WTC11 (cell line): Measurements from ENCODE around the gene ANO10. TPM values are rescaled to one million over a fixed set of nuclear protein-coding genes. Genes with fewer than 3 reads are reported as not detected.

ENCODE experiments used
- ATAC-seq: fragments of 200-7000 bp; cut with Tn5 transposase; 2 replicates; pipeline ENCODE4 v1.10.0; 2021; ENCODE audit warnings: mild to moderate bottlenecking, moderate library complexity
- CTCF ChIA-PET: fragments of 300-600 bp; sonication (Branson Sonifier 250); formaldehyde crosslinking; loops from one replicate; lab custom pipeline; 2021; ENCODE audit warnings: antibody characterized with exemption; lab: Charles Lee
- POLR2A ChIA-PET: fragments of 350-600 bp; sonication (Branson Sonifier 250); formaldehyde crosslinking; loops from one replicate; lab custom pipeline; 2021; ENCODE audit warnings: antibody characterized with exemption; lab: Charles Lee
- DNase-seq: peaks from one replicate; pipeline ENCODE4 v3.0.0; 2021; ENCODE audit warnings: low spot score
- H3K27ac Mint-ChIP-seq: 2 replicates; pipeline ENCODE4 v1.8.0; 2021; ENCODE audit warnings: mixed read lengths
- H3K27me3 Mint-ChIP-seq: 2 replicates; pipeline ENCODE4 v1.8.0; 2021; ENCODE audit warnings: low read depth, mild to moderate bottlenecking, moderate library complexity, mixed read lengths
- H3K36me3 Mint-ChIP-seq: 2 replicates; pipeline ENCODE4 v1.8.0; 2021; ENCODE audit warnings: mixed read lengths
- H3K4me1 Mint-ChIP-seq: 2 replicates; pipeline ENCODE4 v1.8.0; 2022; ENCODE audit warnings: mixed read lengths
- H3K4me3 Mint-ChIP-seq: 2 replicates; pipeline ENCODE4 v1.8.0; 2021; ENCODE audit warnings: mild to moderate bottlenecking, moderate library complexity, mixed read lengths
- H3K9me3 Mint-ChIP-seq: 2 replicates; pipeline ENCODE4 v1.8.0; 2021; ENCODE audit warnings: mixed read lengths
- ARID4B ChIP-seq: sonication (generic); formaldehyde crosslinking; IDR thresholded peaks from 2 replicates; pipeline ENCODE4 v1.8.0; 2023; ENCODE audit warnings: missing genetic modification reagents, mild to moderate bottlenecking, borderline replicate concordance
- CDX4 ChIP-seq: fragments of 250-450 bp; sonication (Bioruptor Pico); IDR thresholded peaks from 2 replicates; pipeline ENCODE4 v1.9.0; 2021; ENCODE audit warnings: moderate library complexity, mild to moderate bottlenecking, inconsistent platforms, borderline replicate concordance
- FOXP1 ChIP-seq: sonication (generic); formaldehyde crosslinking; IDR thresholded peaks from 2 replicates; pipeline ENCODE4 v1.8.0; 2022; ENCODE audit warnings: missing genetic modification reagents, mild to moderate bottlenecking, moderate library complexity, borderline replicate concordance
- GABPB1 ChIP-seq: sonication (generic); formaldehyde crosslinking; IDR thresholded peaks from 2 replicates; pipeline ENCODE4 v1.8.1; 2023; ENCODE audit warnings: mild to moderate bottlenecking, missing genetic modification reagents
- HMGA2 ChIP-seq: fragments of 250-450 bp; sonication (Bioruptor Pico); IDR thresholded peaks from 2 replicates; pipeline ENCODE4 v1.4.0; 2021; ENCODE audit warnings: mild to moderate bottlenecking, moderate library complexity
- IRF2 ChIP-seq: sonication (generic); formaldehyde crosslinking; IDR thresholded peaks from 2 replicates; pipeline ENCODE4 v1.8.0; 2022; ENCODE audit warnings: low read depth, missing genetic modification reagents, borderline replicate concordance
- MAX ChIP-seq: sonication (generic); formaldehyde crosslinking; IDR thresholded peaks from 2 replicates; pipeline ENCODE4 v1.8.0; 2022; ENCODE audit warnings: mild to moderate bottlenecking, missing genetic modification reagents
- MXD4 ChIP-seq: fragments of 250-450 bp; sonication (Bioruptor Pico); IDR thresholded peaks from 2 replicates; pipeline ENCODE4 v1.8.0; 2021; ENCODE audit warnings: mild to moderate bottlenecking, moderate library complexity, borderline replicate concordance
- NR1H2 ChIP-seq: sonication (generic); formaldehyde crosslinking; IDR thresholded peaks from 2 replicates; pipeline ENCODE4 v1.9.0; 2021; ENCODE audit warnings: mild to moderate bottlenecking, moderate library complexity, missing genetic modification reagents
- OVOL2 ChIP-seq: fragments of 250-450 bp; sonication (Bioruptor Pico); IDR thresholded peaks from 2 replicates; pipeline ENCODE4 v1.9.0; 2021; ENCODE audit warnings: mild to moderate bottlenecking, borderline replicate concordance
- PRRX2 ChIP-seq: fragments of 250-450 bp; sonication (Bioruptor Pico); IDR thresholded peaks from 2 replicates; pipeline ENCODE4 v1.8.0; 2021; ENCODE audit warnings: mild to moderate bottlenecking
- RELA ChIP-seq: sonication (generic); formaldehyde crosslinking; IDR thresholded peaks from 2 replicates; pipeline ENCODE4 v1.8.1; 2022; ENCODE audit warnings: missing genetic modification reagents, mild to moderate bottlenecking, borderline replicate concordance
- RORB ChIP-seq: fragments of 250-450 bp; sonication (Bioruptor Pico); IDR thresholded peaks from 2 replicates; pipeline ENCODE4 v1.9.0; 2021; ENCODE audit warnings: mild to moderate bottlenecking
- TP53 ChIP-seq: sonication (generic); formaldehyde crosslinking; IDR thresholded peaks from 2 replicates; pipeline ENCODE4 v1.8.1; 2023; ENCODE audit warnings: mild to moderate bottlenecking, missing genetic modification reagents
- ZBTB43 ChIP-seq: sonication (generic); formaldehyde crosslinking; IDR thresholded peaks from 2 replicates; pipeline ENCODE4 v1.8.1; 2023; ENCODE audit warnings: mild to moderate bottlenecking, missing genetic modification reagents
- ZNF121 ChIP-seq: sonication (generic); formaldehyde crosslinking; IDR thresholded peaks from 2 replicates; pipeline ENCODE4 v1.8.0; 2023; ENCODE audit warnings: missing genetic modification reagents
- ZNF416 ChIP-seq: fragments of 250-450 bp; sonication (Bioruptor Pico); IDR thresholded peaks from 2 replicates; pipeline ENCODE4 v1.9.0; 2021; ENCODE audit warnings: mild to moderate bottlenecking, inconsistent platforms
- ZNF423 ChIP-seq: fragments of 250-450 bp; sonication (Bioruptor Pico); IDR thresholded peaks from 2 replicates; pipeline ENCODE4 v2.1.2; 2022; ENCODE audit warnings: mild to moderate bottlenecking, moderate library complexity
- ZNF425 ChIP-seq: fragments of 250-450 bp; sonication (Bioruptor Pico); conservative IDR thresholded peaks from 2 replicates; pipeline ENCODE4 v1.9.0; 2021; ENCODE audit warnings: mild to moderate bottlenecking
- ZNF532 ChIP-seq: fragments of 250-450 bp; sonication (Bioruptor Pico); IDR thresholded peaks from 2 replicates; pipeline ENCODE4 v1.9.0; 2021; ENCODE audit warnings: mild to moderate bottlenecking, borderline replicate concordance
- total RNA-seq: library from RNA; stranded (reverse); gene quantifications from 3 replicates; pipeline ENCODE4 v1.2.3, GENCODE V29; 2021

The ANO10 gene
- total RNA-seq, 1 experiment from 2014 or later: 35.1 TPM

GRCh38 chr3:43528498-43529099 lies 93.2 kb downstream of the ANO10 start:
- no peak for ATAC-seq

GRCh38 chr3:43526956-43527355 lies 94.9 kb downstream of the ANO10 start:
- TF ChIP-seq NR1H2 (no peak), FOXP1 (no peak), MAX (no peak), TP53 (CRISPR knock-in tag) (no peak), ZNF416 (CRISPR knock-in tag) (no peak), ZNF425 (CRISPR knock-in tag) (no peak), PRRX2 (no peak), HMGA2 (no peak), ZNF532 (CRISPR knock-in tag) (no peak), RELA (CRISPR knock-in tag) (no peak), CDX4 (no peak), IRF2 (CRISPR knock-in tag) (no peak), ARID4B (CRISPR knock-in tag) (no peak), ZBTB43 (CRISPR knock-in tag) (no peak), OVOL2 (CRISPR knock-in tag) (no peak), GABPB1 (no peak), MXD4 (CRISPR knock-in tag) (no peak), RORB (CRISPR knock-in tag) (no peak)
- Mint-ChIP-seq H3K4me1 (no peaks in the 10 kb centered on the region), H3K36me3 (peaks cover 7% of the 10 kb centered on the region), H3K4me3 (no peak overlapping the region), H3K9me3 (peaks cover 11% of the 10 kb centered on the region), H3K27ac (no peak overlapping the region), H3K27me3 (no peaks in the 10 kb centered on the region)
- ChIA-PET POLR2A (no interaction called here), CTCF (no interaction called here)
- ATAC-seq (no peak), DNase-seq (no peak)

More at GRCh38 chr3:43528498-43529099, 93.2 kb downstream of the ANO10 start:
- peaks cover 11% of the 10 kb centered on the region for H3K9me3 Mint-ChIP-seq
- no peak overlapping the region for H3K27ac Mint-ChIP-seq
- TF ChIP-seq ZNF121 (CRISPR knock-in tag): 0 out of 2 replicates have a peak, but pooled peaks have one; percentile 3
- no peak for TF ChIP-seq ZNF423
- TF ChIP-seq, all 79 proteins: peak for 1
- no peak overlapping the region for H3K4me3 Mint-ChIP-seq
- DNase-seq: no peak
- H3K36me3 Mint-ChIP-seq: peaks cover 7% of the 10 kb centered on the region
- CTCF ChIA-PET: interaction anchor here (1.6 kb wide), 1 partner anchor 25 kb away, joined by 4 read pairs; no protein-coding TSS in a partner anchor
- no peaks in the 10 kb centered on the region for H3K27me3 Mint-ChIP-seq
- H3K4me1 Mint-ChIP-seq: no peaks in the 10 kb centered on the region
- POLR2A ChIA-PET: no interaction called here
